SK-N-SH treated with all-trans-retinoic acid at 6 μM for 48 hours (cell line): ENCODE measurements around the gene MCUB.

Experiments
- ATAC-seq: fragments of 200-7000 bp; cut with Tn5 transposase; 3 replicates; pipeline ENCODE4 v1.9.1; 2020; ENCODE audit warnings: mild to moderate bottlenecking, moderate library complexity
- ARNTL ChIP-seq: fragments of 450-650 bp; formaldehyde crosslinking; IDR thresholded peaks from 2 replicates; pipeline ENCODE4 v1.5.0; 2020; ENCODE audit warnings: low read depth, mild to moderate bottlenecking, moderate library complexity, borderline replicate concordance
- CREB5 ChIP-seq: fragments of 250-450 bp; sonication (Bioruptor Pico); IDR thresholded peaks from 2 replicates; pipeline ENCODE4 v1.5.1; 2020; ENCODE audit warnings: low read depth, mild to moderate bottlenecking, moderate library complexity
- CSDC2 ChIP-seq: fragments of 250-450 bp; sonication (Bioruptor Pico); IDR thresholded peaks from 2 replicates; pipeline ENCODE4 v1.5.0; 2020; ENCODE audit warnings: mild to moderate bottlenecking, moderate library complexity
- CSRNP3 ChIP-seq: fragments of 250-450 bp; sonication (Bioruptor Pico); IDR thresholded peaks from 2 replicates; pipeline ENCODE4 v1.5.1; 2021; ENCODE audit warnings: mild to moderate bottlenecking, moderate library complexity
- ESRRG ChIP-seq: fragments of 250-450 bp; sonication (Bioruptor Pico); IDR thresholded peaks from 2 replicates; pipeline ENCODE4 v1.6.1; 2021; ENCODE audit warnings: mild to moderate bottlenecking
- GLIS3 ChIP-seq: fragments of 250-450 bp; sonication (Bioruptor Pico); IDR thresholded peaks from 2 replicates; pipeline ENCODE4 v1.5.0; 2020; ENCODE audit warnings: mild to moderate bottlenecking, moderate library complexity
- ISL1 ChIP-seq: fragments of 250-450 bp; sonication (Bioruptor Pico); IDR thresholded peaks from 2 replicates; pipeline ENCODE4 v2.1.2; 2022; ENCODE audit warnings: mild to moderate bottlenecking, moderate library complexity
- OSR1 ChIP-seq: fragments of 250-450 bp; sonication (Bioruptor Pico); IDR thresholded peaks from 2 replicates; pipeline ENCODE4 v1.8.0; 2022; ENCODE audit warnings: moderate library complexity, mild to moderate bottlenecking, inconsistent platforms
- PATZ1 ChIP-seq: fragments of 250-450 bp; sonication (Bioruptor Pico); IDR thresholded peaks from 2 replicates; pipeline ENCODE4 v1.8.0; 2020; ENCODE audit warnings: mild to moderate bottlenecking, moderate library complexity, borderline replicate concordance
- POU6F1 ChIP-seq: fragments of 250-450 bp; sonication (Bioruptor Pico); IDR thresholded peaks from 2 replicates; pipeline ENCODE4 v1.8.0; 2021; ENCODE audit warnings: low read depth, mild to moderate bottlenecking, moderate library complexity, borderline replicate concordance
- PPARA ChIP-seq: fragments of 250-450 bp; sonication (Bioruptor Pico); IDR thresholded peaks from 2 replicates; pipeline ENCODE4 v1.5.0; 2020; ENCODE audit warnings: mild to moderate bottlenecking, borderline replicate concordance
- RARB ChIP-seq: fragments of 250-450 bp; sonication (Bioruptor Pico); IDR thresholded peaks from 2 replicates; pipeline ENCODE4 v1.8.0; 2021; ENCODE audit warnings: mild to moderate bottlenecking, moderate library complexity
- SNAI2 ChIP-seq: fragments of 250-450 bp; sonication (Bioruptor Pico); IDR thresholded peaks from 2 replicates; pipeline ENCODE4 v1.5.0; 2020; ENCODE audit warnings: mild to moderate bottlenecking, moderate library complexity
- TCF4 ChIP-seq: fragments of 250-450 bp; sonication (Bioruptor Pico); IDR thresholded peaks from 2 replicates; pipeline ENCODE4 v1.8.0; 2021; ENCODE audit warnings: mild to moderate bottlenecking, moderate library complexity, borderline replicate concordance
- TOX ChIP-seq: fragments of 250-450 bp; sonication (Bioruptor Pico); IDR thresholded peaks from 2 replicates; pipeline ENCODE4 v1.8.0; 2021; ENCODE audit warnings: mild to moderate bottlenecking, moderate library complexity, borderline replicate concordance
- TSHZ2 ChIP-seq: fragments of 250-450 bp; sonication (Bioruptor Pico); IDR thresholded peaks from 2 replicates; pipeline ENCODE4 v1.5.0; 2020; ENCODE audit warnings: mild to moderate bottlenecking, moderate library complexity
- ZC3H10 ChIP-seq: fragments of 250-450 bp; sonication (Bioruptor Pico); IDR thresholded peaks from 2 replicates; pipeline ENCODE4 v1.5.1; 2021; ENCODE audit warnings: mild to moderate bottlenecking, moderate library complexity
- ZFP3 ChIP-seq: fragments of 250-450 bp; sonication (Bioruptor Pico); IDR thresholded peaks from 2 replicates; pipeline ENCODE4 v1.5.0; 2020; ENCODE audit warnings: mild to moderate bottlenecking, moderate library complexity
- ZFP30 ChIP-seq: fragments of 450-650 bp; formaldehyde crosslinking; IDR thresholded peaks from 2 replicates; pipeline ENCODE4 v1.5.0; 2022; ENCODE audit warnings: mild to moderate bottlenecking, moderate library complexity
- ZNF565 ChIP-seq: fragments of 450-650 bp; formaldehyde crosslinking; conservative IDR thresholded peaks from 2 replicates; pipeline ENCODE4 v1.5.0; 2020; ENCODE audit warnings: low read depth, mild to moderate bottlenecking, moderate library complexity
- ZNF70 ChIP-seq: fragments of 450-650 bp; formaldehyde crosslinking; IDR thresholded peaks from 2 replicates; pipeline ENCODE4 v1.5.0; 2020; ENCODE audit warnings: mild to moderate bottlenecking, moderate library complexity
- ZNF8 ChIP-seq: fragments of 450-650 bp; formaldehyde crosslinking; IDR thresholded peaks from 2 replicates; pipeline ENCODE4 v1.5.0; 2020; ENCODE audit warnings: mild to moderate bottlenecking, moderate library complexity

The MCUB gene

GRCh38 chr4:109599046-109599652 is 39.1 kb downstream of the MCUB start:
- TF ChIP-seq POU6F1 (CRISPR knock-in tag) (no peak), ISL1 (CRISPR knock-in tag) (no peak), CSDC2 (CRISPR knock-in tag) (no peak), OSR1 (no peak), ZFP30 (CRISPR knock-in tag) (no peak), TOX (no peak), GLIS3 (CRISPR knock-in tag) (no peak), ZNF8 (CRISPR knock-in tag) (no peak), ZFP3 (CRISPR knock-in tag) (no peak)
- ATAC-seq: no peak

GRCh38 chr4:109600431-109600830 is 40.4 kb downstream of the MCUB start:
- no peak for ATAC-seq
- no peak for TF ChIP-seq ZFP3 (CRISPR knock-in tag)
- no peak for TF ChIP-seq TSHZ2 (CRISPR knock-in tag)
- no peak for TF ChIP-seq ZC3H10 (CRISPR knock-in tag)
- no peak for TF ChIP-seq RARB (CRISPR knock-in tag)
- no peak for TF ChIP-seq CSRNP3 (CRISPR knock-in tag)
- no peak for TF ChIP-seq ZFP30 (CRISPR knock-in tag)
- no peak for TF ChIP-seq TCF4
- TF ChIP-seq ZNF8 (CRISPR knock-in tag): no peak
- TF ChIP-seq PATZ1 (CRISPR knock-in tag): no peak
- TF ChIP-seq CSDC2 (CRISPR knock-in tag): no peak
- TF ChIP-seq CREB5: no peak
- no peak for TF ChIP-seq OSR1
- no peak for TF ChIP-seq ZNF70 (CRISPR knock-in tag)
- no peak for TF ChIP-seq ZNF565 (CRISPR knock-in tag)
- no peak for TF ChIP-seq TOX

GRCh38 chr4:109601336-109601735 is 41.3 kb downstream of the MCUB start:
- no peak for TF ChIP-seq ESRRG (CRISPR knock-in tag)
- TF ChIP-seq SNAI2 (CRISPR knock-in tag): no peak
- no peak for TF ChIP-seq TSHZ2 (CRISPR knock-in tag)
- TF ChIP-seq ISL1 (CRISPR knock-in tag): no peak
- no peak for TF ChIP-seq ARNTL (CRISPR knock-in tag)
- TF ChIP-seq PPARA: no peak
- no peak for TF ChIP-seq OSR1
- no peak for TF ChIP-seq ZNF565 (CRISPR knock-in tag)
- no peak for ATAC-seq
